ENCODE measurements around the gene CPEB1. TPM values are rescaled to one million over a fixed set of nuclear protein-coding genes. Genes with fewer than 3 reads are reported as not detected.

The CPEB1 gene
- total RNA-seq, 1 donor from 2014 or later, result 0.72 TPM

GRCh38 chr15:82656641-82657266 is 9.6 kb upstream of the CPEB1 start:
- Mint-ChIP-seq H3K9me3 (no peaks in the 10 kb centered on the region), H3K36me3 (ENCODE audit: low read depth) (no peaks in the 10 kb centered on the region), H3K4me1 (no peaks in the 10 kb centered on the region), H3K4me3 (no peak overlapping the region), H3K27ac (ENCODE audit: unreplicated experiment) (no peak overlapping the region), H3K27me3 (ENCODE audit: low read depth) (peaks cover 70% of the 10 kb centered on the region)
- DNase-seq (ENCODE audit: low read depth, low spot score), result no peak
- no peak for TF ChIP-seq CTCF (conservative IDR thresholded peaks at IDR 0.05)

GRCh38 chr15:82655606-82656005 is 8.4 kb upstream of the CPEB1 start:
- Mint-ChIP-seq H3K36me3 (ENCODE audit: low read depth) (no peaks in the 10 kb centered on the region), H3K4me3 (no peak overlapping the region), H3K4me1 (no peaks in the 10 kb centered on the region), H3K27ac (ENCODE audit: unreplicated experiment) (no peak overlapping the region), H3K9me3 (no peaks in the 10 kb centered on the region), H3K27me3 (ENCODE audit: low read depth) (peaks cover 75% of the 10 kb centered on the region)
- DNase-seq (ENCODE audit: low read depth, low spot score), result no peak
- TF ChIP-seq CTCF (conservative IDR thresholded peaks at IDR 0.05), result no peak

DNA sequence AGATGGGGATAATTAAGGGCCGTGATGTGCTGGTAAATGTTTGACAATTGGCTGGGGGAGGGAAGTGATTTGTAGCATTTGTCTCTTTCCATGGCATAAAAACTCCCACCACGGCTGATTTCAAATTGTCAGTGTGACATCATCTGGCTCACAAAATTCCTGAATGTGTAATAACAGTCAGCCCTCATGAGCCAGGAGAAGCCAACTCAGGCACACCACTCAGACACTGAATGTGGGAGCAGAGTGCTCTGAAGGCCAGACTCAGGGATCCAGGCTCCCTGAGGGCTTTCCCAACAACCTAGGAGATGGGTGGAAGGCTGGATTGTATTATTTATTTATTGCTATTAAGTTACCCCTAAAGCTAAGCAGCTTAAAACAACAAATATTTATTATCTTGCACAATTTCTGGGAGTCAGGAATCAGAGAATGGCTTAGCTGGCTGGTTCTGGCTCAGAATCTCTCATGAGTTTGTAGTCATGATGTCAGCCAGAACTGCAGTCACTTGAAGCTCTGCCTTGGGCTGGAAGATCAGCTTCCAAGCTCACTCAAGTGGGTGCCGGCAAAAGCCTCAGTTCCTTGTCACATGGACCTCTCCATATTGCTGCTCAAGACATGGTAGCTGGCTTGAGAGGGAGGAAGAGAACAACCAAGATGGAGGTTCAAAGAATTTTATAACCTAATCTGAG is 6.5 kb upstream of the CPEB1 start:
- H3K4me1 Mint-ChIP-seq, result no peaks in the 10 kb centered on the region
- H3K4me3 Mint-ChIP-seq, result no peak overlapping the region
- no peak for TF ChIP-seq CTCF (conservative IDR thresholded peaks at IDR 0.05)
- no peaks in the 10 kb centered on the region for H3K9me3 Mint-ChIP-seq
- H3K27ac Mint-ChIP-seq (ENCODE audit: unreplicated experiment), result no peak overlapping the region
- H3K36me3 Mint-ChIP-seq (ENCODE audit: low read depth), result no peaks in the 10 kb centered on the region
- H3K27me3 Mint-ChIP-seq (ENCODE audit: low read depth), result peaks cover 84% of the 10 kb centered on the region
- no peak for DNase-seq (ENCODE audit: low read depth, low spot score)

DNA sequence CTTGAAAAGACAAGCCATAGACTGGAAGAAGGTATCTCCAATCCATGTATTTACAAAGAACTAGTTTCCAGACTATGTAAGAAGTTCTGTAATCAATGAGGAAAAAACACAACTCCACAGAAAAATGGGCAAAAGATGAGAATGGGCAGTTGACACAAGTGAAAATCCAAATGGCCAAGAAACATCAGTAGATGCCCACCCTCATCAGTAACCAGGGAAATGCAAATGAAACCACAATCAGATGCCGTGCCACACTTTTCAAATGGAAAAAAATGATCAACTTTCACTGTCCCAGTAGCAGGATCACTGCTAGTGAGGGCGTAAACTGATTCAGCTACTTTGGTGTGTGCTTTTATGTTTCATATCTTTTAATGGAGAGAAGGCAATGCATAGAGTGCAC is 4.5 kb upstream of the CPEB1 start:
- Mint-ChIP-seq H3K27me3 (ENCODE audit: low read depth) (peaks cover 84% of the 10 kb centered on the region), H3K9me3 (no peaks in the 10 kb centered on the region), H3K4me3 (no peak overlapping the region), H3K36me3 (ENCODE audit: low read depth) (no peaks in the 10 kb centered on the region), H3K27ac (ENCODE audit: unreplicated experiment) (no peak overlapping the region), H3K4me1 (peaks cover 5% of the 10 kb centered on the region)
- no peak for DNase-seq (ENCODE audit: low read depth, low spot score)
- TF ChIP-seq CTCF (conservative IDR thresholded peaks at IDR 0.05), result no peak

- Mint-ChIP-seq H3K27me3 (ENCODE audit: low read depth) (peaks cover 90% of the 10 kb centered on the region), H3K4me1 (peaks cover 5% of the 10 kb centered on the region), H3K9me3 (no peaks in the 10 kb centered on the region), H3K27ac (ENCODE audit: unreplicated experiment) (no peak overlapping the region), H3K4me3 (no peak overlapping the region), H3K36me3 (ENCODE audit: low read depth) (no peaks in the 10 kb centered on the region)
- no peak for TF ChIP-seq CTCF (conservative IDR thresholded peaks at IDR 0.05)
- DNase-seq (ENCODE audit: low read depth, low spot score), result no peak
Measured at GRCh38 chr15:82650046-82650670, 3.0 kb upstream of the CPEB1 start.
